ENCODE results near the gene MEFV.

Gene MEFV

GRCh38 chr16:3256146-3256865, at the start of gene MEFV:
MEFV (minus strand) TSS chr16:3256633; CDS start chr16:3256587, 46 bp downstream.
- TF ChIP-seq GATA2 (IDR thresholded peaks at IDR 0.05; ENCODE audit: low read depth, low read length): no peak

GRCh38 chr16:3306078-3306477, 49.6 kb upstream of the MEFV start:
- TF ChIP-seq GATA2 (IDR thresholded peaks at IDR 0.05; ENCODE audit: low read depth, low read length) (no peak), GATA3 (IDR thresholded peaks at IDR 0.05; ENCODE audit: low read depth, low read length) (no peak)

GRCh38 chr16:3305109-3306068, 49.0 kb upstream of the MEFV start, which contains the start of the genes TIGD7 and ZNF75A:
TIGD7 (minus strand) TSS chr16:3305430; CDS start chr16:3300614, 4,816 bp downstream.
ZNF75A (plus strand) TSS chr16:3305497; CDS start chr16:3308429, 2,932 bp downstream.
- TF ChIP-seq GATA2 (IDR thresholded peaks at IDR 0.05; ENCODE audit: low read depth, low read length) (no peak), GATA3 (IDR thresholded peaks at IDR 0.05; ENCODE audit: low read depth, low read length) (no peak)

GRCh38 chr16:3304370-3304769, 47.9 kb upstream of the MEFV start:
- TF ChIP-seq GATA2 (IDR thresholded peaks at IDR 0.05; ENCODE audit: low read depth, low read length) (no peak), GATA3 (IDR thresholded peaks at IDR 0.05; ENCODE audit: low read depth, low read length) (no peak)

GRCh38 chr16:3295783-3296182, 39.4 kb upstream of the MEFV start:
- TF ChIP-seq GATA3 (IDR thresholded peaks at IDR 0.05; ENCODE audit: low read depth, low read length) (no peak), GATA2 (IDR thresholded peaks at IDR 0.05; ENCODE audit: low read depth, low read length) (no peak)

- TF ChIP-seq GATA2 (IDR thresholded peaks at IDR 0.05; ENCODE audit: low read depth, low read length) (no peak), GATA3 (IDR thresholded peaks at IDR 0.05; ENCODE audit: low read depth, low read length) (no peak)
Measured at GRCh38 chr16:3295209-3295608, 38.8 kb upstream of the MEFV start.

- TF ChIP-seq GATA3 (IDR thresholded peaks at IDR 0.05; ENCODE audit: low read depth, low read length) (no peak), GATA2 (IDR thresholded peaks at IDR 0.05; ENCODE audit: low read depth, low read length) (no peak)
Measured at GRCh38 chr16:3292604-3293003, 36.2 kb upstream of the MEFV start.

- TF ChIP-seq GATA3 (IDR thresholded peaks at IDR 0.05; ENCODE audit: low read depth, low read length): no peak
- TF ChIP-seq GATA2 (IDR thresholded peaks at IDR 0.05; ENCODE audit: low read depth, low read length): no peak
Measured at GRCh38 chr16:3289998-3290673, 33.7 kb upstream of the MEFV start.

GRCh38 chr16:3285131-3285530, 28.7 kb upstream of the MEFV start:
- TF ChIP-seq GATA3 (IDR thresholded peaks at IDR 0.05; ENCODE audit: low read depth, low read length) (no peak), GATA2 (IDR thresholded peaks at IDR 0.05; ENCODE audit: low read depth, low read length) (no peak)

GRCh38 chr16:3283543-3284447, 27.4 kb upstream of the MEFV start:
- TF ChIP-seq GATA2 (IDR thresholded peaks at IDR 0.05; ENCODE audit: low read depth, low read length) (no peak), GATA3 (IDR thresholded peaks at IDR 0.05; ENCODE audit: low read depth, low read length) (no peak)

- TF ChIP-seq GATA2 (IDR thresholded peaks at IDR 0.05; ENCODE audit: low read depth, low read length) (no peak), GATA3 (IDR thresholded peaks at IDR 0.05; ENCODE audit: low read depth, low read length) (no peak)
Measured at GRCh38 chr16:3282730-3283542, 26.5 kb upstream of the MEFV start, which contains the start of gene ZNF263. ZNF263 (plus strand) TSS chr16:3283491; CDS start chr16:3283819, 328 bp downstream.

- TF ChIP-seq GATA2 (IDR thresholded peaks at IDR 0.05; ENCODE audit: low read depth, low read length) (no peak), GATA3 (IDR thresholded peaks at IDR 0.05; ENCODE audit: low read depth, low read length) (no peak)
Measured at GRCh38 chr16:3282103-3282729, 25.8 kb upstream of the MEFV start.
